ENCODE data around the gene XPA.
A peak's percentile ranks its signal among the peaks of the same experiment; 100 is the strongest.
"Not testable (repeated sequence)": the region's sequence is repeated elsewhere in the genome, so short reads cannot be mapped to it uniquely, and the experiment has no call there.

XPA gene

GRCh38 chr9:97704851-97705250 lies 7.7 kb upstream of the XPA start:
- H3K9ac ChIP-seq (ENCODE audit: low read length in 5 of 5): no peak overlapping the region
- peaks cover 0 to 6% (median 0%) of the 10 kb centered on the region in 5 donors for H3K27me3 ChIP-seq (ENCODE audit: control insufficient read depth in 5 of 5, insufficient read depth in 4 of 5, low read length in 5 of 5)
- H3K27ac ChIP-seq (ENCODE audit: low read depth, low read length): no peak overlapping the region
- no peak overlapping the region for H3K4me3 ChIP-seq (ENCODE audit: low read depth in 1 of 5, low read length in 5 of 5)
- no peaks in the 10 kb centered on the region for H3K9me3 ChIP-seq (ENCODE audit: control insufficient read depth in 5 of 5, low read length in 5 of 5)
- no peaks in the 10 kb centered on the region for H3K36me3 ChIP-seq (ENCODE audit: control insufficient read depth in 5 of 5, insufficient read depth in 5 of 5, low read length in 5 of 5)
- H3K4me1 ChIP-seq (ENCODE audit: control insufficient read depth in 5 of 5, insufficient read depth in 5 of 5, low read length in 5 of 5): peaks cover 0 to 6% (median 0%) of the 10 kb centered on the region in 5 donors

GRCh38 chr9:97704345-97704677 lies 7.2 kb upstream of the XPA start:
- no peaks in the 10 kb centered on the region for H3K9me3 ChIP-seq (ENCODE audit: control insufficient read depth in 5 of 5, low read length in 5 of 5)
- H3K9ac ChIP-seq (ENCODE audit: low read length in 5 of 5): no peak overlapping the region
- no peak overlapping the region for H3K27ac ChIP-seq (ENCODE audit: low read depth, low read length)
- H3K4me1 ChIP-seq (ENCODE audit: control insufficient read depth in 5 of 5, insufficient read depth in 5 of 5, low read length in 5 of 5): peaks cover 0 to 6% (median 0%) of the 10 kb centered on the region in 5 donors
- H3K4me3 ChIP-seq (ENCODE audit: low read depth in 1 of 5, low read length in 5 of 5): no peak overlapping the region
- H3K27me3 ChIP-seq (ENCODE audit: control insufficient read depth in 5 of 5, insufficient read depth in 4 of 5, low read length in 5 of 5): peaks cover 0 to 6% (median 0%) of the 10 kb centered on the region in 5 donors
- no peaks in the 10 kb centered on the region for H3K36me3 ChIP-seq (ENCODE audit: control insufficient read depth in 5 of 5, insufficient read depth in 5 of 5, low read length in 5 of 5)

- Histone ChIP-seq H3K27me3 (ENCODE audit: control insufficient read depth in 5 of 5, insufficient read depth in 4 of 5, low read length in 5 of 5) (peaks cover 0 to 5% (median 0%) of the 10 kb centered on the region in 5 donors), H3K36me3 (ENCODE audit: control insufficient read depth in 5 of 5, insufficient read depth in 5 of 5, low read length in 5 of 5) (no peaks in the 10 kb centered on the region), H3K27ac (ENCODE audit: low read depth, low read length) (no peak overlapping the region), H3K9ac (ENCODE audit: low read length in 5 of 5) (no peak overlapping the region), H3K4me3 (ENCODE audit: low read depth in 1 of 5, low read length in 5 of 5) (no peak overlapping the region), H3K4me1 (ENCODE audit: control insufficient read depth in 5 of 5, insufficient read depth in 5 of 5, low read length in 5 of 5) (peaks cover 0 to 6% (median 0%) of the 10 kb centered on the region in 5 donors), H3K9me3 (ENCODE audit: control insufficient read depth in 5 of 5, low read length in 5 of 5) (no peaks in the 10 kb centered on the region)
Measured at GRCh38 chr9:97703437-97704344, 6.6 kb upstream of the XPA start.

GRCh38 chr9:97699824-97700223 lies 2.7 kb upstream of the XPA start:
- not testable (repeated sequence) for H3K27ac ChIP-seq (ENCODE audit: low read depth, low read length); H3K9me3 ChIP-seq (ENCODE audit: control insufficient read depth in 5 of 5, low read length in 5 of 5); H3K27me3 ChIP-seq (ENCODE audit: control insufficient read depth in 5 of 5, insufficient read depth in 4 of 5, low read length in 5 of 5); H3K4me3 ChIP-seq (ENCODE audit: low read depth in 1 of 5, low read length in 5 of 5); H3K9ac ChIP-seq (ENCODE audit: low read length in 5 of 5); H3K36me3 ChIP-seq (ENCODE audit: control insufficient read depth in 5 of 5, insufficient read depth in 5 of 5, low read length in 5 of 5)
- peaks cover 6 to 29% (median 26%) of the 10 kb centered on the region in 5 donors for H3K4me1 ChIP-seq (ENCODE audit: control insufficient read depth in 5 of 5, insufficient read depth in 5 of 5, low read length in 5 of 5)

GRCh38 chr9:97699281-97699680 lies 2.1 kb upstream of the XPA start:
- H3K9me3 ChIP-seq (ENCODE audit: control insufficient read depth in 5 of 5, low read length in 5 of 5); H3K36me3 ChIP-seq (ENCODE audit: control insufficient read depth in 5 of 5, insufficient read depth in 5 of 5, low read length in 5 of 5); H3K27ac ChIP-seq (ENCODE audit: low read depth, low read length); H3K27me3 ChIP-seq (ENCODE audit: control insufficient read depth in 5 of 5, insufficient read depth in 4 of 5, low read length in 5 of 5); H3K9ac ChIP-seq (ENCODE audit: low read length in 5 of 5); H3K4me3 ChIP-seq (ENCODE audit: low read depth in 1 of 5, low read length in 5 of 5): not testable (repeated sequence)
- H3K4me1 ChIP-seq (ENCODE audit: control insufficient read depth in 5 of 5, insufficient read depth in 5 of 5, low read length in 5 of 5): peaks cover 6 to 31% (median 31%) of the 10 kb centered on the region in 5 donors

- Histone ChIP-seq H3K9me3 (ENCODE audit: control insufficient read depth in 5 of 5, low read length in 5 of 5) (no peaks in the 10 kb centered on the region), H3K36me3 (ENCODE audit: control insufficient read depth in 5 of 5, insufficient read depth in 5 of 5, low read length in 5 of 5) (peaks cover 0 to 3% (median 0%) of the 10 kb centered on the region in 5 donors), H3K27me3 (ENCODE audit: control insufficient read depth in 5 of 5, insufficient read depth in 4 of 5, low read length in 5 of 5) (peaks cover 0 to 2% (median 0%) of the 10 kb centered on the region in 5 donors), H3K9ac (ENCODE audit: low read length in 5 of 5) (no peak overlapping the region), H3K4me3 (ENCODE audit: low read depth in 1 of 5, low read length in 5 of 5) (no peak overlapping the region), H3K4me1 (ENCODE audit: control insufficient read depth in 5 of 5, insufficient read depth in 5 of 5, low read length in 5 of 5) (peaks cover 6 to 35% (median 28%) of the 10 kb centered on the region in 5 donors), H3K27ac (ENCODE audit: low read depth, low read length) (no peak overlapping the region)
Measured at GRCh38 chr9:97698865-97699264, 1.7 kb upstream of the XPA start.

GRCh38 chr9:97697837-97698236 lies 697 bp upstream of the XPA start:
- peak overlapping the region; percentile 88 for H3K27ac ChIP-seq (ENCODE audit: low read depth, low read length)
- H3K9ac ChIP-seq (ENCODE audit: low read length in 5 of 5): peak overlapping the region in 4 of 5 donors; percentile 89 to 92 (median 90)
- H3K27me3 ChIP-seq (ENCODE audit: control insufficient read depth in 5 of 5, insufficient read depth in 4 of 5, low read length in 5 of 5): peaks cover 0 to 2% (median 0%) of the 10 kb centered on the region in 5 donors
- H3K4me3 ChIP-seq (ENCODE audit: low read depth in 1 of 5, low read length in 5 of 5): peak overlapping the region; percentile 69 to 88 (median 75)
- H3K4me1 ChIP-seq (ENCODE audit: control insufficient read depth in 5 of 5, insufficient read depth in 5 of 5, low read length in 5 of 5): peaks cover 6 to 38% (median 28%) of the 10 kb centered on the region in 5 donors
- peaks cover 0 to 7% (median 4%) of the 10 kb centered on the region in 5 donors for H3K36me3 ChIP-seq (ENCODE audit: control insufficient read depth in 5 of 5, insufficient read depth in 5 of 5, low read length in 5 of 5)
- no peaks in the 10 kb centered on the region for H3K9me3 ChIP-seq (ENCODE audit: control insufficient read depth in 5 of 5, low read length in 5 of 5)

GRCh38 chr9:97695995-97696802 lies 941 bp downstream of the XPA start:
- no peaks in the 10 kb centered on the region for H3K9me3 ChIP-seq (ENCODE audit: control insufficient read depth in 5 of 5, low read length in 5 of 5)
- H3K27me3 ChIP-seq (ENCODE audit: control insufficient read depth in 5 of 5, insufficient read depth in 4 of 5, low read length in 5 of 5): peaks cover 0 to 2% (median 0%) of the 10 kb centered on the region in 5 donors
- peaks cover 6 to 38% (median 28%) of the 10 kb centered on the region in 5 donors for H3K4me1 ChIP-seq (ENCODE audit: control insufficient read depth in 5 of 5, insufficient read depth in 5 of 5, low read length in 5 of 5)
- H3K9ac ChIP-seq (ENCODE audit: low read length in 5 of 5): peak overlapping the region; percentile 84 to 92 (median 90)
- H3K36me3 ChIP-seq (ENCODE audit: control insufficient read depth in 5 of 5, insufficient read depth in 5 of 5, low read length in 5 of 5): peaks cover 5 to 14% (median 7%) of the 10 kb centered on the region in 5 donors
- H3K4me3 ChIP-seq (ENCODE audit: low read depth in 1 of 5, low read length in 5 of 5): peak overlapping the region; percentile 74 to 88 (median 82)
- H3K27ac ChIP-seq (ENCODE audit: low read depth, low read length): peak overlapping the region; percentile 88

- H3K27ac ChIP-seq (ENCODE audit: low read depth, low read length): no peak overlapping the region
- H3K4me3 ChIP-seq (ENCODE audit: low read depth in 1 of 5, low read length in 5 of 5): peak overlapping the region in 2 of 5 donors; percentile 1 to 75
- H3K36me3 ChIP-seq (ENCODE audit: control insufficient read depth in 5 of 5, insufficient read depth in 5 of 5, low read length in 5 of 5): peaks cover 10 to 20% (median 12%) of the 10 kb centered on the region in 5 donors
- peak overlapping the region in 2 of 5 donors; percentile 13 to 92 for H3K9ac ChIP-seq (ENCODE audit: low read length in 5 of 5)
- H3K9me3 ChIP-seq (ENCODE audit: control insufficient read depth in 5 of 5, low read length in 5 of 5): no peaks in the 10 kb centered on the region
- no peaks in the 10 kb centered on the region for H3K27me3 ChIP-seq (ENCODE audit: control insufficient read depth in 5 of 5, insufficient read depth in 4 of 5, low read length in 5 of 5)
- H3K4me1 ChIP-seq (ENCODE audit: control insufficient read depth in 5 of 5, insufficient read depth in 5 of 5, low read length in 5 of 5): peaks cover 6 to 38% (median 28%) of the 10 kb centered on the region in 5 donors
Measured at GRCh38 chr9:97695390-97695789, 1.8 kb downstream of the XPA start.
